Pancreas (tissue), 10 donors: ENCODE results near the gene ATF4. TPM values are rescaled to one million over a fixed set of nuclear protein-coding genes. Genes with fewer than 3 reads are reported as not detected.

Experiments
- ATAC-seq, 4 donors: fragments of 200-7000 bp; cut with Tn5 transposase; one replicate each; pipeline versions ENCODE4 v1.8.0 to v1.9.1; 2020; ENCODE audit warnings: mild to moderate bottlenecking in 4 of 4, moderate library complexity in 4 of 4
- DNase-seq, 6 donors: peaks; one replicate each; pipeline ENCODE4 v3.0.0-alpha.2; 2020
- FAIRE-seq: peaks from 2 replicates; lab custom pipeline; 2012; peaks lifted over from hg19 to GRCh38; lab: Jason Lieb, UNC
- H3K27ac ChIP-seq, 4 donors: fragments of 200-600 bp; sonication (generic); 1 replicate in 3 of 4; 2 replicates in 1 of 4; pipeline versions ENCODE4 v1.5.0 to v1.8.0; 2020
- H3K27me3 ChIP-seq, 4 donors: fragments of 200-600 bp; one replicate each; pipeline ENCODE4 v1.8.0; 2021
- H3K36me3 ChIP-seq, 3 donors: fragments of 200-600 bp; sonication (generic) in 1 of 3; one replicate each; pipeline versions ENCODE4 v1.5.0 to v1.8.0; 2020 to 2021
- H3K4me1 ChIP-seq, 3 donors: fragments of 200-600 bp; one replicate each; pipeline ENCODE4 v1.8.0; 2021
- H3K4me3 ChIP-seq, 4 donors: fragments of 200-600 bp; sonication (generic) in 2 of 4; one replicate each; pipeline versions ENCODE4 v1.5.0 to v1.8.0; 2020 to 2021
- H3K9me3 ChIP-seq, 4 donors: fragments of 200-600 bp; one replicate each; pipeline ENCODE4 v1.8.0; 2021
- WGBS, 2 donors: extraction: QIAGEN DNeasy Blood & Tissue Kit; methylation state at CpG; one replicate each; pipeline ENCODE4 v1.1.7; 2013; 5-methylcytosine and 5-hydroxymethylcytosine counted together
- intact Hi-C, 3 donors: fragments of 100-400 bp; cut with DNase I; formaldehyde crosslinking; loops; one replicate each; pipeline versions ENCODE4 v1.11.1 to v1.14.2; 2022
- polyA plus RNA-seq, 2 donors: library from polyadenylated mRNA; stranded (reverse); fragments of 200-250 nt; gene quantifications; one replicate each; pipeline ENCODE4 v1.2.3, GENCODE V29; 2013
- total RNA-seq, 6 donors: library from RNA; stranded (reverse); fragmentation: NEBNext Ultra II Directional in 4 of 6; extraction: Animal tissue kit (Norgen Biotek cat#: 25700) in 4 of 6; gene quantifications; one replicate each; pipeline versions ENCODE4 v1.2.1 to v1.2.4, GENCODE V29; 2021 to 2023
- TF ChIP-seq, protein P1 (sequence below), 4 donors: fragments of 200-600 bp; sonication (generic) in 3 of 4; IDR thresholded peaks; one replicate each; pipeline versions ENCODE4 v1.5.0 to v1.8.0; 2021; ENCODE audit warnings: antibody characterized with exemption in 4 of 4
- donor health status: healthy with polysubstance abuse.
- donor health status: DM: no; HTN: no; CAD: no; lungs with moderate emphysema.
- donor health status: DM: no; HTN: no; CAD: no.
- donor health status: control.
- donor health status: control.
- donor health status: Bipolar disorder and iron deficiency.
- donor health status: DM: yes; HTN: yes; CAD: no.
- donor health status: DM: no; HTN: no; CAD: no.
- donor health status: DM: no; HTN: no; CAD: no.
- donor health status: DM: yes; HTN: yes; CAD: no.

The ATF4 gene
- total and polyA plus RNA-seq, 8 donors: 155 to 472 (median 258) TPM

- ATAC-seq: no peak
- H3K36me3 ChIP-seq: no peaks in the 10 kb centered on the region
- TF ChIP-seq, protein P1, sequence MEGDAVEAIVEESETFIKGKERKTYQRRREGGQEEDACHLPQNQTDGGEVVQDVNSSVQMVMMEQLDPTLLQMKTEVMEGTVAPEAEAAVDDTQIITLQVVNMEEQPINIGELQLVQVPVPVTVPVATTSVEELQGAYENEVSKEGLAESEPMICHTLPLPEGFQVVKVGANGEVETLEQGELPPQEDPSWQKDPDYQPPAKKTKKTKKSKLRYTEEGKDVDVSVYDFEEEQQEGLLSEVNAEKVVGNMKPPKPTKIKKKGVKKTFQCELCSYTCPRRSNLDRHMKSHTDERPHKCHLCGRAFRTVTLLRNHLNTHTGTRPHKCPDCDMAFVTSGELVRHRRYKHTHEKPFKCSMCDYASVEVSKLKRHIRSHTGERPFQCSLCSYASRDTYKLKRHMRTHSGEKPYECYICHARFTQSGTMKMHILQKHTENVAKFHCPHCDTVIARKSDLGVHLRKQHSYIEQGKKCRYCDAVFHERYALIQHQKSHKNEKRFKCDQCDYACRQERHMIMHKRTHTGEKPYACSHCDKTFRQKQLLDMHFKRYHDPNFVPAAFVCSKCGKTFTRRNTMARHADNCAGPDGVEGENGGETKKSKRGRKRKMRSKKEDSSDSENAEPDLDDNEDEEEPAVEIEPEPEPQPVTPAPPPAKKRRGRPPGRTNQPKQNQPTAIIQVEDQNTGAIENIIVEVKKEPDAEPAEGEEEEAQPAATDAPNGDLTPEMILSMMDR (IDR thresholded peaks at IDR 0.05): no peak
- no peak overlapping the region for H3K27ac ChIP-seq
- FAIRE-seq: no peak
- intact Hi-C loops: no loop called here
- no peak for DNase-seq
- 84% methylated on average over 9 of the region's 9 CpGs for WGBS, 2 donors
- peaks cover 6 to 11% (median 10%) of the 10 kb centered on the region in 3 donors for H3K4me1 ChIP-seq
- no peak overlapping the region for H3K4me3 ChIP-seq
- H3K9me3 ChIP-seq: no peaks in the 10 kb centered on the region
- H3K27me3 ChIP-seq: no peaks in the 10 kb centered on the region
Observed at GRCh38 chr22:39477542-39477941, 42.8 kb upstream of the ATF4 start.

- WGBS, 2 donors: 37 to 40% methylated on average over 9 of the region's 9 CpGs
- FAIRE-seq (no peak), ATAC-seq (peak; percentile 56 to 81 (median 71)), DNase-seq (peak in 5 of 6 donors; percentile 43 to 86 (median 65))
- H3K9me3 ChIP-seq: no peaks in the 10 kb centered on the region
- no peaks in the 10 kb centered on the region for H3K36me3 ChIP-seq
- no peak overlapping the region for H3K4me3 ChIP-seq
- intact Hi-C loops: no loop called here
- H3K27me3 ChIP-seq: no peaks in the 10 kb centered on the region
- TF ChIP-seq, protein P1 (IDR thresholded peaks at IDR 0.05): no peak
- H3K27ac ChIP-seq: no peak overlapping the region
- H3K4me1 ChIP-seq: peaks cover 6 to 11% (median 10%) of the 10 kb centered on the region in 3 donors
Observed at GRCh38 chr22:39478441-39478850, 41.9 kb upstream of the ATF4 start.

DNA sequence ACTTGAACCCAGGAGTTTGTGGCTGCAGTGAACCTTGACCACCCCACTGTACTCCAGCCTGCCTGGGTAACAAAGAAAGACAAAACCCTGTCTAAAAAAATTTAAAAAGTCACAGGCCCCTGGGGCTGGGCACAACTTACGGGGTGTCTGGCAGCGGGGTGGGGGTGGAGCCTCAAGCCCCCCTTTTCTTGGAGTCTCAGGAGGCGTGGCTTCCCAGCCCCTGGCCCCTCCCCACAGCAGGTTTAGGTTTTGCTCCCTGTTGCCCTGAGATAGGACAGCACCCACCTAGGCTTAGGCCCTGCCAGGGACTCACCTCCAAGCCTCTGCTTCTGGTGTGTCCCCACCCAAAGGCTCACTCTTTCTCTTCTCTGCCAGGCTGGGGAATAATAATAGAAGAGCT is 41.1 kb upstream of the ATF4 start:
- WGBS, 2 donors: 76 to 95% methylated on average over 3 of the region's 3 CpGs
- Histone ChIP-seq H3K4me3 (no peak overlapping the region), H3K4me1 (peaks cover 6 to 7% (median 7%) of the 10 kb centered on the region in 3 donors), H3K27me3 (no peaks in the 10 kb centered on the region), H3K27ac (no peak overlapping the region), H3K9me3 (no peaks in the 10 kb centered on the region), H3K36me3 (no peaks in the 10 kb centered on the region)
- TF ChIP-seq, protein P1 (IDR thresholded peaks at IDR 0.05): no peak
- no peak for ATAC-seq
- intact Hi-C loops: no loop called here
- DNase-seq: no peak
- FAIRE-seq: no peak

GRCh38 chr22:39480557-39480956 is 39.8 kb upstream of the ATF4 start:
- Histone ChIP-seq H3K4me1 (no peaks in the 10 kb centered on the region), H3K27ac (no peak overlapping the region), H3K4me3 (no peak overlapping the region), H3K27me3 (no peaks in the 10 kb centered on the region), H3K36me3 (no peaks in the 10 kb centered on the region), H3K9me3 (no peaks in the 10 kb centered on the region)
- WGBS, 2 donors: 33 to 51% methylated on average over 1 of the region's 1 CpG
- no peak for DNase-seq
- no peak for ATAC-seq
- FAIRE-seq: no peak
- TF ChIP-seq, protein P1 (IDR thresholded peaks at IDR 0.05): no peak
- intact Hi-C loops: no loop called here

DNA sequence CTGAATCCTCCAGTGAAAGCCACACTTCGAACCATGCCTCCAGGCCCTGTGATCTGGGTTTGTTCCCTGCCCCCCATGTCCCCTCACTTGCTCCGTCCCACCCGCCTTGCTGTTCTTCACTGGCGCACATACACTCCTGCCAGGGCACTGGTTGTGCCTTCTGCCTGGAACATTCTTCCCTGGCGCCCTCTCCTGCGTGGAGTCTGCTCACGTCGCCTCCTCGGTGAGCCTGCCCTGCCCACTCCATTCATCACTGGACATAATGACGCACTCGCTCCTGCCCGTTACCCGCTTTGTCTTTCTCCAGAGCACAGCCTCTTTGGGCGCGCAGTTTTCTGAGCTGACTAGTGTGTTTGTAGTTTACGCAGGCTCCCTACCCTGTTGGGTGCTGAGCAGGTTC is 39.3 kb upstream of the ATF4 start:
- intact Hi-C loops: no loop called here
- ATAC-seq: no peak
- Histone ChIP-seq H3K36me3 (no peaks in the 10 kb centered on the region), H3K4me1 (no peaks in the 10 kb centered on the region), H3K9me3 (no peaks in the 10 kb centered on the region), H3K4me3 (no peak overlapping the region), H3K27ac (no peak overlapping the region), H3K27me3 (no peaks in the 10 kb centered on the region)
- no peak for DNase-seq
- 93 to 94% methylated on average over 16 of the region's 16 CpGs for WGBS, 2 donors
- no peak for FAIRE-seq
- TF ChIP-seq, protein P1 (IDR thresholded peaks at IDR 0.05): no peak
